ENCODE data around the gene LILRB2.
"Not testable (repeated sequence)": the region's sequence is repeated elsewhere in the genome, so short reads cannot be mapped to it uniquely, and the experiment has no call there.

DNA sequence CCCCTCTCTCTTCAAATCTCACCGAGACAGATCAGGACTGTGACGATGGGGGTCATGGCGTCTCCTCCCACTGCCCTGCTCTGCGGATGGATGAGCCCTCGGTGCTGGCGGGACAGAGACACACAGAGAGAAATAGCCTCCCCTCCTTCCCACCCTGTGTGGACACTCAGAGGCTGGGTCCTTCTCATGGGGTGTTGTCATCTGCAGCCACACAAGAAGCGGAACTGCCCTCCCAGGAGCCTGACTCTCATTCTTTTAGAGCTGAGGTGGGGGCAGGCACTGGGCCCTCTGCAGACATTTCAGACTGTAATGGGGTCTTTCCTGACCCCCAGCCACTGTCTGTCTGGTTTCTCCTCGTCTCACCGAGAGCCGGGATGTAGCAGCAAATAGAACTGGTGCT is 469 bp downstream of the LILRB2 start:
- TF ChIP-seq POLR2A, CTCF (IDR thresholded peaks at IDR 0.05): not testable (repeated sequence)

Measured in right lobe of liver (tissue), 4 donors.